ENCODE measurements around the gene NCKAP5. TPM values are rescaled to one million over a fixed set of nuclear protein-coding genes. Genes with fewer than 3 reads are reported as not detected.

NCKAP5 gene
- total RNA-seq, 6 donors from 2014 or later = 22.1 to 51.1 (median 41.4) TPM

DNA sequence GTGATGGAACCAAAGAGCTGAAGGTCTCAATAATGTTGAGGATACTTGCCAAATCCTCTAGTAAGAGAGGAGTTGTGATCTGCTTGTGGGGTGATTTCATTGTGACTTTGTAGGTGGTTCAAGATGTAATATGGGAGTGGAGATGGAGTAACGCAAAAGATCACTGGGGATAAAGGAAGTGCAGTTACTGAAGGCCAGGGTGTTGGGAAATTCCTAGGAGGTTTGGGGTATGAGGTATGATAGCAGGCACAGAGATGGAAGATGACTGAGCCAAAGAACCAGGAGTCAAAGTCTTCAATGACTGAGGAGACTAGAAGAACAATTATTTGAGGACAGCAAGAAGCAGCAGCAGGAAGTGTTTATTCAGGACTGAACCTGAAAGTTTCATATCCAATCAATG lies 222.6 kb downstream of the NCKAP5 start:
- Histone ChIP-seq H3K27me3 (no peaks in the 10 kb centered on the region), H3K36me3 (no peaks in the 10 kb centered on the region), H3K9me3 (no peaks in the 10 kb centered on the region), H3K4me3 (no peak overlapping the region), H3K27ac (no peak overlapping the region), H3K4me1 (no peaks in the 10 kb centered on the region)
- TF ChIP-seq, protein P1, sequence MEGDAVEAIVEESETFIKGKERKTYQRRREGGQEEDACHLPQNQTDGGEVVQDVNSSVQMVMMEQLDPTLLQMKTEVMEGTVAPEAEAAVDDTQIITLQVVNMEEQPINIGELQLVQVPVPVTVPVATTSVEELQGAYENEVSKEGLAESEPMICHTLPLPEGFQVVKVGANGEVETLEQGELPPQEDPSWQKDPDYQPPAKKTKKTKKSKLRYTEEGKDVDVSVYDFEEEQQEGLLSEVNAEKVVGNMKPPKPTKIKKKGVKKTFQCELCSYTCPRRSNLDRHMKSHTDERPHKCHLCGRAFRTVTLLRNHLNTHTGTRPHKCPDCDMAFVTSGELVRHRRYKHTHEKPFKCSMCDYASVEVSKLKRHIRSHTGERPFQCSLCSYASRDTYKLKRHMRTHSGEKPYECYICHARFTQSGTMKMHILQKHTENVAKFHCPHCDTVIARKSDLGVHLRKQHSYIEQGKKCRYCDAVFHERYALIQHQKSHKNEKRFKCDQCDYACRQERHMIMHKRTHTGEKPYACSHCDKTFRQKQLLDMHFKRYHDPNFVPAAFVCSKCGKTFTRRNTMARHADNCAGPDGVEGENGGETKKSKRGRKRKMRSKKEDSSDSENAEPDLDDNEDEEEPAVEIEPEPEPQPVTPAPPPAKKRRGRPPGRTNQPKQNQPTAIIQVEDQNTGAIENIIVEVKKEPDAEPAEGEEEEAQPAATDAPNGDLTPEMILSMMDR (IDR thresholded peaks at IDR 0.05) = no peak
- TF ChIP-seq POLR2A (IDR thresholded peaks at IDR 0.05) = no peak
- no peak for TF ChIP-seq EP300 (IDR thresholded peaks at IDR 0.05)
- no peak for TF ChIP-seq POLR2AphosphoS5 (IDR thresholded peaks at IDR 0.05)
- ATAC-seq (ENCODE audit: low FRiP score in 2 of 2) = no peak
- DNase-seq = no peak
- 93 to 100% methylated on average over 1 of the region's 1 CpG for WGBS, 2 donors

DNA sequence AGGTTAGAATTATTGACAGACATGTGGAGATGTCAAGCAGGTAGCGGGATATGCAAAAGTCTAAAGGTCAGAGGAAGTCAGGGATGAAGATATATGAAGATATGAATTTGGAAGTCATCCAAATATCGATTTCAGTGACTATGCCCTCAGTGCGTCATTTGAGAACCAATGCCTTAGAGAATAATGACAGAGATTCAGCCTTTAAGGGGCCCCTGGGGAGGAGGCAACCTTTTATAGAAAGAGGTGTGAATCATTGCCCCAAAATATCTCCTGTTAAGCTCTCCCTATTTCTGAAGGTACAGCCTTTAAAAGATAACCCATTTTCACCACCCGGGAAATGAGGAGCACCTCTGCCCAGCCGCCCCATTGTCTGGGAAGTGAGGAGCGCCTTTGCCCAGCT lies 223.4 kb downstream of the NCKAP5 start:
- no peaks in the 10 kb centered on the region for H3K36me3 ChIP-seq
- no peak overlapping the region for H3K4me3 ChIP-seq
- TF ChIP-seq POLR2AphosphoS5 (IDR thresholded peaks at IDR 0.05) (no peak), POLR2A (IDR thresholded peaks at IDR 0.05) (no peak), EP300 (IDR thresholded peaks at IDR 0.05) (no peak)
- TF ChIP-seq, protein P1 (IDR thresholded peaks at IDR 0.05) = no peak
- WGBS, 2 donors = 89 to 93% methylated on average over 6 of the region's 6 CpGs
- H3K27me3 ChIP-seq = no peaks in the 10 kb centered on the region
- H3K9me3 ChIP-seq = no peaks in the 10 kb centered on the region
- no peaks in the 10 kb centered on the region for H3K4me1 ChIP-seq
- no peak for ATAC-seq (ENCODE audit: low FRiP score in 2 of 2)
- H3K27ac ChIP-seq = no peak overlapping the region
- DNase-seq = no peak

DNA sequence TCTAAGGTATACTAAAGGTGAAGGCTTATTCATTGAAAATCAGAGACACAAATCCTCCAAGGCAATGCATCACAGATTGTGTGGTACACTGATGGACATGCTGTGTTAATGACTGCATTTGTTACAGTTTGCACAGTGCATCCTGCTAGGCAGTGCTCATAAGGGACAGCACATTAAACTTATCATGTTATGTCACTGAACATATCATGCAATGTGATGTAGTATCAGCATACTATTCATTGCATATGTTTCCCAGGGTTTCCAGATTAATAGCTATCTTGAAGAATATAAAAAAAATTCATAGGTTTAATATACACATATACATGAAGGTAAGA lies 225.3 kb downstream of the NCKAP5 start:
- Histone ChIP-seq H3K9me3 (no peaks in the 10 kb centered on the region), H3K36me3 (no peaks in the 10 kb centered on the region), H3K27me3 (no peaks in the 10 kb centered on the region), H3K4me3 (no peak overlapping the region), H3K4me1 (no peaks in the 10 kb centered on the region), H3K27ac (no peak overlapping the region)
- TF ChIP-seq, protein P1 (IDR thresholded peaks at IDR 0.05) = no peak
- TF ChIP-seq POLR2A (IDR thresholded peaks at IDR 0.05) = no peak
- ATAC-seq (ENCODE audit: low FRiP score in 2 of 2) (no peak), DNase-seq (no peak)

DNA sequence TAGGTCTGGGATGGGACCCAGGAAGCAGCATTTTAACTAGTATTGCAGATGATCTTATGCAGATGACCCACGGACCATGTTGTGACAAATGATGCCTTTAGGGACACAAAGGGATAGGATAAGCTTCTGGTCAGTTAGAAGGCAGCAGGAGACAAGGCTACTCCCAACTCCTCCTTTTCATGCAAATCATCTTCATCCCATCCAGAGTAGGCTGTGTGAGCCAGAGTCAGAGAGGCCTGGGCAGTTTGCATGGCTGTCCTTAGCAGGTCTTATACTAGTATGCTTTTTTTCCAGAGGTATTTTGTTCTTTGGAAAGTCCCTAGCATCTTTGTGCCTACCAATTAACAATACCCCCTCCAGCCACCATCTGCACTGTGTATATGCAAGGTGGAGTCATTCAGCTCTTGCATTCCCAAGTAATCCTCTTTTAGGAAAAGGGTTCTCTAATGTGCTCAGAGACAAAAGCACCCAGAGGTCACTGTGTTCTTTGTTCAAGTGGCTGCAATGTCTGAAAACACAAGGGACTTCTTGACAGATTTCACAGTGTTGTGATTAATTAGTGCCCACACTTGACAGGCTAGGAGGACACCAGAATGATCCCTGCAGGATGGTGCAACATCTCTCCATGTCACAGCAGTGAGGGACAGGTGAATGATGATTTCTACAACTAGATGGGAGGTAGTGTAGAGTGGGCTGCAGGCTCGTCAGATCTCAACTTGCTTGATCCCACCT lies 225.8 kb downstream of the NCKAP5 start:
- ATAC-seq (ENCODE audit: low FRiP score in 2 of 2) (no peak), DNase-seq (no peak)
- H3K27me3 ChIP-seq = no peaks in the 10 kb centered on the region
- H3K4me1 ChIP-seq = no peaks in the 10 kb centered on the region
- no peak overlapping the region for H3K27ac ChIP-seq
- no peaks in the 10 kb centered on the region for H3K36me3 ChIP-seq
- H3K9me3 ChIP-seq = no peaks in the 10 kb centered on the region
- TF ChIP-seq, protein P1 (IDR thresholded peaks at IDR 0.05) = no peak
- TF ChIP-seq EP300 (IDR thresholded peaks at IDR 0.05) = no peak
- no peak overlapping the region for H3K4me3 ChIP-seq
- WGBS, 2 donors = 70 to 78% methylated on average over 1 to 2 of the region's 2 CpGs

DNA sequence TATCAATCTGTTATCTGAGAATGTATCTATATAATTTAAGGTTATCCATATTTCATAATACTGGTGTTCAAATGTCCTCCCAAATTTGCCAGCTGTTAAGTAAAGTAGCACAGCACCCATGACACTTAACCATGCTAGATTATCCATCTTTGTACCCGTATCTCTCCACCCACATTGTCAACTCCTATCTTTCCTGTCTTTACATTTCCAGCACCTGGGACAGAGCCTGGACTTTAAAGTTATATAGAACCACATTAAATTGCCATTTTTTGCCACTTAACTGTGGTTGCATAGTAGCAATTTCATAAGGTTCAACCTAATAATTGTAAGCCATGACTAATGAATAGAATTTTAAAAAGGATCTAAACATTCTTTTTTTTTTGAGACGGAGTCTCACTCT lies 226.7 kb downstream of the NCKAP5 start:
- Histone ChIP-seq H3K27ac (no peak overlapping the region), H3K9me3 (no peaks in the 10 kb centered on the region), H3K4me1 (no peaks in the 10 kb centered on the region), H3K27me3 (no peaks in the 10 kb centered on the region), H3K4me3 (no peak overlapping the region), H3K36me3 (no peaks in the 10 kb centered on the region)
- WGBS, 2 donors = 79 to 81% methylated on average over 2 of the region's 2 CpGs
- TF ChIP-seq EP300 (IDR thresholded peaks at IDR 0.05) (no peak), POLR2A (IDR thresholded peaks at IDR 0.05) (no peak), POLR2AphosphoS5 (IDR thresholded peaks at IDR 0.05) (no peak)
- TF ChIP-seq, protein P1 (IDR thresholded peaks at IDR 0.05) = no peak
- DNase-seq (no peak), ATAC-seq (ENCODE audit: low FRiP score in 2 of 2) (no peak)

Measured in upper lobe of left lung (tissue), 6 donors.